Ecto neural progenitor cell (in vitro differentiated cells): Measurements from ENCODE around the gene NELL1.
"Not testable (repeated sequence)": the region's sequence is repeated elsewhere in the genome, so short reads cannot be mapped to it uniquely, and the experiment has no call there.

ENCODE experiments used
- DNase-seq: peaks from one replicate; pipeline ENCODE4 v3.0.0-alpha.2; 2018; ENCODE audit warnings: low spot score

NELL1 gene

GRCh38 chr11:20770414-20770946 lies 101.1 kb downstream of the NELL1 start:
- no peak for DNase-seq

DNA sequence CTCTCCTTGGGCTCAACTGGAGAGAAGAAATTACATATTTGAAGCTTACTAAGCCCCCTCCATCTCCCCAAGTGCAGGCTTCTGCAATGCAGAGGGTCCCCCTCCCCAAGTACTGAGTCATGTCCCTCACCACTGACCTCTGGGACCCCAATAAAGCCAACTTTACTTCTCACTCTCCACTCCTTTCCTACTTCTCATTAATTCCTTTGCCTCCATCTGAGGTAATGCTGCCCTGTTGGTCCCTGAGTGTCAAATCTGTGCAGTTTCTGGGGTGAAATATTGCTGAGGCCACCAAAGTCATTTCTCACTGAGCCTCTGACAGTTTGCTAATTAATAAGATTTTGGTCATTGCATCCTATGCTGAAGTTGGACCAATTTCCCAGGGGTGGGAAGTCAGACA lies 101.6 kb downstream of the NELL1 start:
- DNase-seq, result no peak

GRCh38 chr11:20771681-20772080 lies 102.3 kb downstream of the NELL1 start:
- DNase-seq, result no peak

GRCh38 chr11:20775331-20775730 lies 105.9 kb downstream of the NELL1 start:
- DNase-seq, result no peak

DNA sequence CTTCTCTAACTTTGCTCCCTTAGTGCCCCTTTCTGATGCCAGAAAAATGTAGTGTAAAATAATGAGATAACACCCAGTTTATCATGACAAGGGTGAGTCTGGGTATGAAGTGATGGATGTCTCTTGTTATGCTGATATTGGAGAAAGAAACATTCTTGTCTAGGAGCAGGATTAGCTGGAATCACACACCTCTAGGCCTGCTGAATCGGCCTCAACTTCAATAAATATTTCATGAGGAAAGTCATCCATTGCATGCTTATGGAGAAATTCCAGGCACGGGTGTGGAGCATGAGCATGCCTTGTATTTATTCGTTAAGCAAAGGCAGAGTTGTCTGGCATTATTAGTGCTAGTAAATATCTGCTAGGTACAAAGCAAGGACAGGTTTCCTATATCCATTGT lies 113.4 kb downstream of the NELL1 start:
- DNase-seq, result no peak

- DNase-seq, result no peak
These were observed 113.8 kb downstream of the NELL1 start for GRCh38 chr11:20783220-20783619.

DNA sequence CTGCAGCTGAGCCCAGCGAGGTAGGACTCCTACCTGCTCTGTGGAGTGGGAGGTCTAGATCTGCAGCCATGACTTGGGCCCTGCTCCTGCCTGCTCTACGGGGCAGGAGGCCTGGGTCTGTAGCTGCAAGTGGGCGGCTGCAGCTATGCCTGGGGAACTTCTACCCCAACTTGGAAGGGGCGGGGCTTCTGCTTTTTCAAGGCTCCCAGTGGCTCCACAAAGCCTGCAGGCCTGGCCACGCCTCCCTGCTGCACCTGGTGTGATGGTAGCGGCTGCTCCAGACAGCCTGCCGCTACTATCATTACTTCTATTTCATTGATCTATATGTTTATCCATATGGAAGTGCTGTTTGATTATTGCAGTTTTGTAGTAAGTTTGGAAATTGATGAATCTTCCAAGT lies 121.2 kb downstream of the NELL1 start:
- no peak for DNase-seq

DNA sequence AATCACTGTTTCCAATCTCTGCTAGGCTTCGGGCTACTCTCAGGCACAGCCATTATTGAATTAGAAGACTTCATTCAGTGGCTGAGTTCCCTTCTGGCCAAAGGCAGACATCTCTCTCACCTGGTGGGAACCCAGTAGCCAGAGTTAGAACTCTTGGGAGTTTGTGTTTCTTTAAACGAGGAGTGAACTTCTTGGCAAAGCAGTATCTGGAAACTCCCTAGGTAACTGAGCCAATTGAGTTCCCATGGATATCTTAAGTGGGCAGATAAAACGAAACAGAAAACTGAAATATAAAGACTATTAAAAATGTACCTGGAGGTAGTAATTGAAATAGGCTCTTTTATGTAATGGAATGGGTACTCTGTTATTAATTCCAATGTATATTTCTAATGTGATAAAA lies 125.6 kb downstream of the NELL1 start:
- no peak for DNase-seq

- no peak for DNase-seq
These were observed 138.9 kb downstream of the NELL1 start for GRCh38 chr11:20808328-20808727.

DNA sequence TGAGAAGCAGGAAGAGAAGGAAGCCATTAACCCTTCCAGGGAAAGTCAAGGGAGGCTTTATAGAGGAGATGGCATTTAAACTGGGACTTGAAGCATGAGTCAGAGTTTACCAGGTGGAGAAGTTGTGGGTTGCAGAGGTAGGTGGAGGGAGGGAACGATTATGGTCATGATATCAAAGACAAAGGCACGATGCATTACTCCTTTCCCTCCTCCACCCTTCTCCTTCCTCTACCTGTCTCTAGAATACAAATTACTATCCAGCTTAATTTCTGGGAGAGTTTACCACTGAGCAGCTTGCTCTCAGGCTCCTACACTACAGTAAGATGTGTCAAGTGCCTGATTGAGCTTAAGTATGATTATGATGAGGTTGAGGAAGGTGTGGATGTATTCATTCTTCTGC lies 151.7 kb downstream of the NELL1 start:
- no peak for DNase-seq

- no peak for DNase-seq
These were observed 152.1 kb downstream of the NELL1 start for GRCh38 chr11:20821470-20821869.

- DNase-seq, result no peak
These were observed 155.4 kb downstream of the NELL1 start for GRCh38 chr11:20824773-20825172.

DNA sequence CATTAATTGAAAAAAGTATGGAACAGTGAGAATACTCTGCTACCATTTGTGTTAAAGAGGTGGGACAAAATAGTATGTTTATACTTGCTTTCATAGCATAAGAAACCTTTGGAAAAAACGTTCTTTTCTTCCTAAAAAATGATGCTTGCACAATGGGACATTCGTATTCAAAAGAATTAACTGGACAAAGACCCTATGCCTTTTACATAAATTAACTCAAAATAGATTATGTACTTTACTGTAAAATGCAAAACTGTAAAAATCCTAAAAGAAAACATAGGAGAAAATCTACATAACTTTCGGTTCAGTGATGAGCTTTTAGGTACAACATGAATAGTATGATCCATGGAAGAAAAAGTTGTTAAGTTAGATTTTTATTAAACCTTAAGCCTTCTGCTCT lies 166.2 kb downstream of the NELL1 start:
- no peak for DNase-seq

DNA sequence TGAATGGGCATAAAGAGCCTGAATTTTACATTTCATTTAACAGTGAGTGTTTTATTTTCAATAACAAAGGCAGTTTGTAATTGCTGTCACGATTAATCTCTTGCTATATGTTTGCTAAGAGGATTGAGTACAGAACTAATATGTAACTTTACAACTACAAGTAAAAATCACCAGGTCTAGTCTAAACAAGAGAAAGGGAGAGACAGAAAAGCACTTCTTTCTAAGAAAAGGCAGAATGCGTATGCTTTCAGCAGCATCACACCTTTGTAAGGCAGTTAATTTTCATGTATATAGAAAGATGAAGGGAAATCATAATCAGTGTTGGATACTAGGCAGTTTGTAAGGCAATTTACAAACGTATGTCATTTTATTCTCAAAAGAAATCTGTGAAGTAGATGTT lies 169.8 kb downstream of the NELL1 start:
- DNase-seq, result no peak

DNA sequence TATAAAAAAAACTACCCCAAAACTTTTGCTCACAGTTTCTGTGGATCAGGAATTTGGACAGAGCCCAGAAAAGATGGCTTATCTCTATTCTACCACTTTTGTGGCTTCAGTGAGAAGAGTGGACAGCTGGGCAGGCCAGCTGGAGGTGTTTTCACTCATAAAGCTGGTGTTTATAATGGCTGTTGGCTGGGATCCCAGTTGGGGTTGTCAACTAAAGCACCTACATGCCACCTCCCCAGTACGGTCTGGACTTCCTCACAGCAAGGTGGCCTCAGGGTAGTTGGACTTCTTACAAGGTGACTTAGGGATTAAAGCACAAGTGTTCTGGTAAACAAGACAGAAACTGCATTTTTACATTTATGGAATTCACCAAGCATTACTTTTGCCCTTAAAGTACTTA lies 171.0 kb downstream of the NELL1 start:
- DNase-seq, result no peak

GRCh38 chr11:20844216-20844615 lies 174.8 kb downstream of the NELL1 start:
- no peak for DNase-seq

GRCh38 chr11:20844630-20845029 lies 175.2 kb downstream of the NELL1 start:
- DNase-seq, result no peak

DNA sequence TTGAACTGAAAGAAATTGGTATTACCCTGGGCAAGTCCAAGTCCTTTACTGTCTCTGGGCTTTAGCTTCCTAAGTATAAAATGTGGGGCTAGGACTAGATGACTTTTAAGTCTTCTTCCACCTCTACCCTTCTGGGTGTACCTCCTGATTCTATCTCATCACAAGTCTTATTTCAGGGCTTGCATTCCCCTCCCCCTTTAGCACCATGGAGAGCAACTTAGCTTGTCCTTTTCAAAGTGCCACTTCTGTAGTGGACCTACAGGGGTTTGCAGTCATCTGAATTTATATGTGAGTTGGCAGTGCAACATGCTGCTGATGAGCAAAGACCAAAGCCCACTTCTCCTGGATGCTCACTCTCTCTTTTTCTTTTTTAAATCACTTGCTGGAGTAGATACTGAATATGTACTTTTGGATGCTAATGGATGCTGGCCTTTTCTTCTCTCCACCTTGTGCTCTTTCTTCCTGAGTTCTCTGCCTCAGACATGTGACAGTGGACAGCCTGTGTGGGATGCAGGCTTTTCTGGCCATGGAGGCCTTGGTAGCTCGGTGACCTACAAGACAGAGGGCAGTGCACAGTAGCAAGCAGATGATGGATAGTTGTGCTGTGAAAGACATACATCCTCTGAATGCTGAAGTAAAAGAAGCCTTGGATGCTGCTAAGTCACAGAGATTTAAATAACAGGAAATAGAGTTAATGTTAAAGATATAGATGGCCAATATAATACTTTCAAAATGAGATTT lies 185.0 kb downstream of the NELL1 start:
- DNase-seq, result no peak

- no peak for DNase-seq
These were observed 191.9 kb downstream of the NELL1 start for GRCh38 chr11:20861322-20861721.

DNA sequence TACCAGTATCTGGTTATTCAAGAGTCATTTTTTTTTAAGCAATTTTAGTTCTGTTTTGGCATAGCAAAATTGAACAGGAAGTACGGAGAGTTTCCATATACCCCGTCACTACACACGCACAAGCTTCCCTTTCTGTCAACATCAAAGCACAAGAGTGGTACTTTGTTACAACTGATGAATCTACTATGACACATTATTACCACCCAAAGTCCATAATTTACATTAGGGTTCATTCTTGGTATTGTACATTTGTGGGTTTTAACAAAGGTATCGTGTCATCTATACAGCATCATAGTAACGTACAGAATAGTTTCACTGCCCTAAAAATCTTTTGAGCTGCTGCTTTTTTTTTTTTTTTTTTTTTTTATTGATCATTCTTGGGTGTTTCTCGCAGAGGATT lies 192.9 kb downstream of the NELL1 start:
- DNase-seq, result not testable (repeated sequence)

DNA sequence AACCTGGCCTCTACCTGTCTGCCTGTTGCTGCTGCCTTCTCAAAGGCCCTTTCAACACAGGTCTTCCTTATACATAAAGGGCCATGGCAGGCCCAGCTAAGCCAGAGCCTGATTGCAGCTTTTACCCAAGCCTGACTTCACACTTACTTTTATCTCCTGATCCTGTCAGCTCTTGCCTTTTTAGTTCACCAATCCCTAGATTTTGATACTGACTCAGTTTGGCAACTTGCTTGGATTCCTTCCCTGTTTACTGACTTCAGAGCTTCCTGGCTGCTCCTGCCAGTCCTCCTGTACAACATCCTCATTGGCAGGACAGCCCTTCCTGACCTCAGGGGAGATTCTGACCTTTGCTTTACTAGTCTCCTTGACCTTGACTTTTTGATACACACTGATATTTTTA lies 195.2 kb downstream of the NELL1 start:
- DNase-seq, result no peak

GRCh38 chr11:20865161-20865560 lies 195.8 kb downstream of the NELL1 start:
- no peak for DNase-seq

DNA sequence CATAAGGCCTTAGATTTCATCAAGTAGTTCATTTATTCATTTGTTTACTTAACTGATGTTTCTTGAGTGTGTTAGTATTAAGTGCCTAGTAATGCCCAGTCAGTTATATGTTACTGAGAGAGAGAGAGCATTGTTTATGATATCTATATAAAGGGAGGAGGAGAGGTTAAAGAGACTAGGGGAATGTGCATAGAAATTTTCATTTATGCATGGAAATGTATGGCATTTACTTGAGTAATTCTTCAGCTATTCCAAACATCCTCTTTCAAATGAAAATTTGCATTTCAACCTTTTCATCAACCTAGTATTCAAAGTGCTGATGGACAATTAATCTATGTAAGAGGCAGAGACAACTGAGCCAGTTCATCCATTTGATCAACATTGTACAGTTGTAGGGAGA lies 199.7 kb downstream of the NELL1 start:
- DNase-seq, result no peak

GRCh38 chr11:20873054-20873453 lies 203.7 kb downstream of the NELL1 start:
- peak; percentile 61 for DNase-seq
